Activated CD4-positive, alpha-beta T cell treated with anti-CD3 and anti-CD28 coated beads, Interleukin-2, amount 50 U/mL, for 1 hour (primary cell): ENCODE data around the gene RTEL1.
"Not testable (repeated sequence)": the region's sequence is repeated elsewhere in the genome, so short reads cannot be mapped to it uniquely, and the experiment has no call there.

Source experiments
- DNase-seq: peaks from one replicate; pipeline ENCODE4 v3.0.0-alpha.2; 2020

The RTEL1 gene

GRCh38 chr20:63627751-63628245 lies 30.3 kb upstream of the RTEL1 start:
- DNase-seq, result no peak

- peak; percentile 57 for DNase-seq
Observed at GRCh38 chr20:63628246-63628975, 29.7 kb upstream of the RTEL1 start.

- DNase-seq, result not testable (repeated sequence)
Observed at GRCh38 chr20:63630956-63631355, 27.2 kb upstream of the RTEL1 start.

- DNase-seq, result not testable (repeated sequence)
Observed at GRCh38 chr20:63631426-63631825, 26.7 kb upstream of the RTEL1 start.

- no peak for DNase-seq
Observed at GRCh38 chr20:63633732-63634131, 24.4 kb upstream of the RTEL1 start.

GRCh38 chr20:63635431-63636141 lies 22.5 kb upstream of the RTEL1 start:
- peak; percentile 70 for DNase-seq

- no peak for DNase-seq
Observed at GRCh38 chr20:63636752-63637628, 21.1 kb upstream of the RTEL1 start.

- peak; percentile 81 for DNase-seq
Observed at GRCh38 chr20:63639093-63639975, 18.8 kb upstream of the RTEL1 start.

GRCh38 chr20:63640086-63640485 lies 18.0 kb upstream of the RTEL1 start:
- no peak for DNase-seq

GRCh38 chr20:63640686-63641085 lies 17.4 kb upstream of the RTEL1 start:
- peak; percentile 37 for DNase-seq

GRCh38 chr20:63641146-63641791 lies 16.8 kb upstream of the RTEL1 start:
- peak; percentile 57 for DNase-seq

GRCh38 chr20:63641792-63642523 lies 16.2 kb upstream of the RTEL1 start:
- peak; percentile 99 for DNase-seq

- no peak for DNase-seq
Observed at GRCh38 chr20:63642527-63643247, 15.4 kb upstream of the RTEL1 start.

GRCh38 chr20:63643499-63643898 lies 14.6 kb upstream of the RTEL1 start:
- DNase-seq, result no peak

GRCh38 chr20:63643946-63644345 lies 14.2 kb upstream of the RTEL1 start:
- DNase-seq, result no peak

- DNase-seq, result no peak
Observed at GRCh38 chr20:63645218-63645617, 12.9 kb upstream of the RTEL1 start.

- no peak for DNase-seq
Observed at GRCh38 chr20:63648190-63648589, 9.9 kb upstream of the RTEL1 start.

- no peak for DNase-seq
Observed at GRCh38 chr20:63648895-63649589, 9.1 kb upstream of the RTEL1 start.

GRCh38 chr20:63650486-63650885 lies 7.6 kb upstream of the RTEL1 start:
- not testable (repeated sequence) for DNase-seq

- peak; percentile 53 for DNase-seq
Observed at GRCh38 chr20:63651942-63652191, 6.2 kb upstream of the RTEL1 start.
